Fibroblast of skin of abdomen (primary cell): ENCODE results near the gene SP4.
"Not testable (repeated sequence)": the region's sequence is repeated elsewhere in the genome, so short reads cannot be mapped to it uniquely, and the experiment has no call there.

ENCODE experiments used
- DNase-seq: peaks from one replicate; pipeline ENCODE4 v3.0.0-alpha.2; 2013

Gene SP4

DNA sequence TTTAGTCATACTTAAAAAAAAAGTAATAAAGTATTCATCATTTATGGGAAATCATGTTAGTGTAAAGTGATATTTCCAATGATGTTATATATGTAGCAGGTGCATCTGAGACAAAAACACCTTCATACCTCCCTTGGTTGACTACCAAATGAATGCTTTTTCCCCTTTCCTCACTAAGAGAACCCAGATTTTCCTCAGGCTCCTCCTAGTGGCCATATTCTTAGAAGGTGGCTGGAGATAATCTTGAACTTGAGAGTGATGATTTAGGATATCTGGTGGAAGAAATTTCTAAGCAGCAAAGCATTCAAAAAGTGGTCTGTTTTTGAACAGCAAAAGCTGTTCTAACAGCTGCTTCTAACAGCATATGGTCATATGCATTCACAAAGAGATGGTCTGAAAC, 98.1 kb downstream of the SP4 start:
- DNase-seq = no peak

DNA sequence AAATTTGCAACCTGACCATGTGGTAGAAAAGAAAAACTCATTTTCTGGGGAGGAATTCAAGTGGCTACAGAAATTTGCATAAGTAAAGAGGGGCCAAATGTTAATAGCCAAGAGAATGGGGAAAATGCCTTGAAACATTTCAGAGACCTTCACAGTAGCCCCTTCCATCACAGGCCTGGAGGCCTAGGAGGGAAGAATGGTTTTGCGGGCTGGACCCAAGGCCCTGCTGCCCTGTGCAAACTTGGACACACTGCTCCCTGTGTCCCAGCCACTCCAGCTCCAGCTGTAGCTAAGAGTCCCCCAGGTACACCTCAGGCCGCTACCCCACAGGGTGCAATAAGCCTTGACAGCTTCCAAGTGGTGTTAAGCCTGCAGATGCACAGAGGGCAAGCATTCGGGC, 98.6 kb downstream of the SP4 start:
- DNase-seq = no peak

GRCh38 chr7:21532485-21532884, 104.6 kb downstream of the SP4 start:
- not testable (repeated sequence) for DNase-seq

DNA sequence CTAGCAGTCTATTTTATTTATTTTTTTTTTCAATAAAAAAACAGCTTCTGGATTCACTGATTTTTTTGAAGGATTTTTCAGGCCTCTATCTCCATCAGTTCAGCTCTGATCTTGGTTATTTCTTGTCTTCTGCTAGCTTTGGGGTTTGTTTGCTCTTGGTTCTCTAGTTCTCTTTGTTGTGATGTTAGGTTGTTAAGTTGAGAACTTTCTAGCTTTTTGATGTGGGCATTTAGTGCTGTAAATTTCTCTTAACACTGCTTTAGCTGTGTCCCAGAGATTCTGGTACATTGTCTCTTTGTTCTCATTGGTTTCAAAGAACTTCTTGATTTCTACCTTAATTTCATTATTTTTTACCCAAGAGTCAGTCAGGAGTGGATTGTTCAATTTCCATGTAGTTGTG, 105.8 kb downstream of the SP4 start:
- DNase-seq = not testable (repeated sequence)

GRCh38 chr7:21536445-21537118, 108.7 kb downstream of the SP4 start:
- not testable (repeated sequence) for DNase-seq

GRCh38 chr7:21538936-21539495, 111.1 kb downstream of the SP4 start:
- DNase-seq = no peak

- DNase-seq = no peak
Measured at GRCh38 chr7:21542891-21543527, 115.1 kb downstream of the SP4 start, which contains the start of gene DNAH11. Gene DNAH11 (plus strand): TSS chr7:21543039. CDS start chr7:21543246, 207 bp downstream.

GRCh38 chr7:21543528-21544302, 115.8 kb downstream of the SP4 start:
- DNase-seq = no peak

GRCh38 chr7:21544303-21544656, 116.4 kb downstream of the SP4 start:
- no peak for DNase-seq

DNA sequence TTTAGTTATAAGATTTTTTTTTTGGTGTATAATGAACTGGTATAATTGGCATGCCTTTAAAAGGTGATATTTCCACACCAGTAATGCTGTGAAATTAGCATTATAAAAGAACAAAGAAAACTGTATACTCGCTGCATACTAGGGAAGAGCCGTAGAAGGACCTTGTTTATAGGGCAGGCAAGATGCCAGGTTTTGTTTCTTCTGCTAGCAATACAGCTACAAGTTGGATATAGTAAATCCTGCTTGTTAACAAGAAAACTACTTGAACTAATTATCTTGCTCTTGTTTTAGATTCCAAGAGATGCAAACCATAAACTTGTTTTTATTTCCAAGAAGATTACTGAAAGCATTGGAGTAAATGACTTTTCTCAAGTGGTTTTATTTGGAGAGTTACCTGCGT, 116.8 kb downstream of the SP4 start:
- DNase-seq = no peak

DNA sequence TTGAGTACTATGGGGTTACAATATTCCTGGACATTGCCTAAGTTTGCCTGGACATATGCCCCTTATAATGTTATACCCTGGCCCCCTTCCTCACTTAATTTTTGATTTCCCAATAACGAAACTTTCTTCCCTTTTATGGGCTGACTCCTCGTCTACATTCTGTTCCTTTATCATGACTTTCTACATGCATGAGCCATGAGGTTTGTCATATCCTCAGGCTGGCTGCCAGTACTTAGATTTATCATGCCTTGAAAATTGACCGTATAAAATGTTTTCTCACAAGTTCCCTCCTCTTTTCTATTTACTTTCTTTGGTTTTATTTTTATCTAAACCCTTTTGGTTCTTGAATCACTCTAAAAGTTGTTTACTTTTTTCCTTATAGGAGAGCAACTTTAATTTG, 119.6 kb downstream of the SP4 start:
- DNase-seq = no peak

DNA sequence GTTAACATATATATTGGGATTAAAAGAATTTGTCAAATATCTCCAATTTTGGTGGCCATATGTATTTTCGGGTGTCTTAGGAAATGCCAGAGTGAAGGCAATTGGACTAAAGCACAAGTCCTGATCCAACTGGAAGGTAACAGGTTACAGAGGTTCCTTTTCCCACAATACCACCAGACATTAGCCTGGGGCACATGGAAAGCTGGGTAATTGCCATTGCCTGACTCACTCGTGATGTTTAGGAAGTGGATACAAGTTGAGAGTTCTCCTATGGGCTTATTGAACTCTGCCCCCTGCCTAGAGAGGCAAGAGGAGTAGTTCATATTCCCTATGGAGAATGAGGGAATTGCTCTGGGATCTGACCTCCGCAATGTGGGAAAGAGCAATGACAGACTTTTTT, 120.6 kb downstream of the SP4 start:
- no peak for DNase-seq

DNA sequence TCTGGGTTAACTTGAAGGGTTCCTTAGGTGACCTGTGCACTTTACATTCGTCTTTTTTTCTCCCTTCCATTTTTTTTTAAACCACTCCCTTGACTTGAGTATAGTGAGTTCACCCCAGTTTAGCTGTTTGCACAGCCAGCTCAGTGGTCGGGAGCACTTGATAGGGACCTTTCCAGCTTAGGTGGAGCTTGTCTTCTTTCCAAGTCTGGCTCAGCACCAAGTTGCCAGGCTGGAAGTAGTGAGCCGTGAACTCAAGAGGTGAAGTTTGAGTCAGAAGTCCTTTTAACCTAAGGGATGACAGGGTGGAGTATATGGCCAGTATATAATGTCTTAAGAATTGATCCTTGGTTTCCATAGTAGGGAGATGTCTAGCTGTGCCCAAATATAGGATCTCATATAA, 122.2 kb downstream of the SP4 start:
- DNase-seq = no peak

DNA sequence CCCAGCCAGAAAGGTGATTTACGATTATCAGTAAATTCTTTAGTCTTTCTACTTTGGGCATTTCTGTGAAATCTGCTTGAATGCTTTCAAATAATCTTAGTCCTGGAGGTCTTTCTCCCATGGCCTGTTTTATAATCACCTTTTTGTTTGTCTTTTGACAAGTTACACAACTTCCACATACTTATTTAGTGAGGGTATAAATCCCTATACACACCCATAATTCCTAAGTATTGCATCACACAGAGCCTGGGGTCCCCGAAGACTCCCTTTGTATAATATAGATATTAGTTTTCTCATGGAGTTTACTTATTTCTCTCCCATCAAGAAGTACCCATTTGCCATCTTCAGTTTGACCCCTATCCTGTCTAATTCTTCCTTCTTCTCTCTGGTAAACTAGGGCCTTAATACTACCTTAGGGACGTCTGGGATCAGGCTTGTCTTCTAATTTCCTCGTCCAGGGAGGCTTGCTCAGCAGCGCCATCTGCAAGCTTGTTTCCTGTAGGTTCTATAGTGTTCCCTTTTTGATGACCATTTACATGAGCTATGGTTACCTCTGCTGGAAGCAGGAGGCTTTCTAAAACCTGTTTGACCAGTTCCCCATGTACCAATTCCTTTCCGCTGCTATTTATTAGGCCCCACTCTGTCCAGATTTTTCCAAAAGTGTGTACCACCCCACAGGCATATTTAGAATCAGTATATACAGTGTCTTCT, 123.1 kb downstream of the SP4 start:
- DNase-seq = no peak

DNA sequence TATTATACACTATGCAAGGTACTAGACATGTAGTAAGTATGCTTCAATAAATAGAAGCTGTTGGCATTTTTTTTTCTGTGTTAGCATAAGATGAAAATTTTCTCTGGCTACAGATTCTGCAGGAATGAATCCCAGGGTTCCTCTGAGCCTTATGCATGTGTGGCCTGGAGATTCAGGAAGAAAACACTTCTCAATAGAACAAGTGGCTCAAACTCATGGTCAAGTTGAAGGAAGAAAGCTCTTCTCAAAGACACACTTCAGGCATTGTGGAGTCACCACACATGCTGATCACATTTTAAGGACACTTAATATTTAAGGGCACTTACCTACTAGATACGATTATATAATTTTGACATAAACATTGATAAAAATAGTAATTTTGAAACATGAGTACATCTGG, 134.5 kb downstream of the SP4 start:
- no peak for DNase-seq
